GM23338 (cell line): ENCODE measurements around the gene ZNF366.

Experiments used
- EZH2 ChIP-seq: fragments of 200-600 bp; sonication (generic); IDR thresholded peaks from one replicate; pipeline ENCODE4 v1.8.0; 2017; ENCODE audit warnings: antibody characterized with exemption, mild to moderate bottlenecking, low read depth; ENCODE audit not compliant: unreplicated experiment
- EZH2phosphoT487 ChIP-seq: fragments of 200-600 bp; sonication (generic); IDR thresholded peaks from one replicate; pipeline ENCODE4 v1.8.1; 2018; ENCODE audit warnings: antibody characterized with exemption; ENCODE audit not compliant: unreplicated experiment
- TF ChIP-seq, protein P1 (sequence below), 2 experiments: fragments of 200-600 bp in 1 of 2; sonication (generic) in 1 of 2; conservative IDR thresholded peaks; 2 replicates each; pipeline versions ENCODE4 v1.5.1 to v1.6.1; 2016 to 2017; ENCODE audit warnings: antibody characterized with exemption in 2 of 2, low read depth in 2 of 2, mild to moderate bottlenecking in 2 of 2, moderate library complexity in 1 of 2

DNA sequence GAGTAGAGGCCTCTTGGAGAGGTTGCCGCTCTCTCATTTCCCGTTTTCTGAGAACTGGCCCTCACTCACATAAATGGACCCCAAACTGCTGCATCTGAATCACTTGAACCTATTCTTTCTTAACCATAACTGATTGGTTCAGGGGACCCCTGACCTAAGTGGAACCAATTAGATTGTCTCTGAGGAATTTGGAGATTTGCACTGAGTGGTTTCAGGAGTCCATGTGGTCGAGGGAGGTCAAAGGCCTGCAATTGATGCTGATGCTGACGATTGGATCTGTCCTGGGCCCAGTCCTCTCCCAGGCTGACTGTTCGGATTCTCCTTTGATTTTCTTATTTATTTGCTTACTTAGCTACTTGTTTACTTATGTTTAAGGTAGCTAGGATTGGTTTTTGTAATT is 99.1 kb downstream of the ZNF366 start:
- TF ChIP-seq, protein P1, sequence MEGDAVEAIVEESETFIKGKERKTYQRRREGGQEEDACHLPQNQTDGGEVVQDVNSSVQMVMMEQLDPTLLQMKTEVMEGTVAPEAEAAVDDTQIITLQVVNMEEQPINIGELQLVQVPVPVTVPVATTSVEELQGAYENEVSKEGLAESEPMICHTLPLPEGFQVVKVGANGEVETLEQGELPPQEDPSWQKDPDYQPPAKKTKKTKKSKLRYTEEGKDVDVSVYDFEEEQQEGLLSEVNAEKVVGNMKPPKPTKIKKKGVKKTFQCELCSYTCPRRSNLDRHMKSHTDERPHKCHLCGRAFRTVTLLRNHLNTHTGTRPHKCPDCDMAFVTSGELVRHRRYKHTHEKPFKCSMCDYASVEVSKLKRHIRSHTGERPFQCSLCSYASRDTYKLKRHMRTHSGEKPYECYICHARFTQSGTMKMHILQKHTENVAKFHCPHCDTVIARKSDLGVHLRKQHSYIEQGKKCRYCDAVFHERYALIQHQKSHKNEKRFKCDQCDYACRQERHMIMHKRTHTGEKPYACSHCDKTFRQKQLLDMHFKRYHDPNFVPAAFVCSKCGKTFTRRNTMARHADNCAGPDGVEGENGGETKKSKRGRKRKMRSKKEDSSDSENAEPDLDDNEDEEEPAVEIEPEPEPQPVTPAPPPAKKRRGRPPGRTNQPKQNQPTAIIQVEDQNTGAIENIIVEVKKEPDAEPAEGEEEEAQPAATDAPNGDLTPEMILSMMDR (conservative IDR thresholded peaks at IDR 0.05; ENCODE audit: low read depth in 2 of 2) = no peak
- TF ChIP-seq EZH2phosphoT487 = no peak
- TF ChIP-seq EZH2 = no peak
